Mesangial cell (primary cell): Measurements from ENCODE around the gene OR10H3. TPM values are rescaled to one million over a fixed set of nuclear protein-coding genes. Genes with fewer than 3 reads are reported as not detected.

Experiments
- total RNA-seq: library from RNA; depleted of rRNA; stranded (reverse); fragments of >200 nt; gene quantifications from 2 replicates; pipeline ENCODE4 v1.2.3, GENCODE V29; 2015

OR10H3 gene
- total RNA-seq = not detected in 2 replicates

DNA sequence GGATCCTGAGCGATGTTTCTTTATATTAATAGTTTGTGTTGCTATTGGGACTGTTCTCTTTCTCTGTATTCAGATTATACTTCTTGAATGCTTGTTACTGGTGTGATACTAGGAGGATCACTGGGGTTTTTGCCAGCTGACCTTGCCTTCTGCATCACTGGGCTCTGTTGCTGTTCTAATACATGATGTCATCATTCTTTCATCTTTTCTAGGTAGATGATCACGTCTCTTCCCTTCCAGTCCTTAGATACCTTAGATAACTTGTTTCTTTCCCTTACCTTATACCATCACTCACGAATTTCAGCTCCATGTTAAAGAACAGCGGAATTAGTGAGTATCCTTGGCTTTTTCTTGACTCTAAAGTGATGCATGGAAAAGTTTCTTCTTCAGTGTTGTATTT, at the start of gene OR10H3:
TSS of gene OR10H3 (plus strand) at position 264 of the 400 bp plus-strand sequence. CDS start 3,408 bp downstream, outside the sequence.

GRCh38 chr19:15727724-15728123, 10.1 kb upstream of the OR10H3 start, which contains the start of gene OR10H2:
Gene OR10H2, plus strand, starts transcription at chr19:15728024. Its CDS starts 20 bp downstream, at chr19:15728044.

DNA sequence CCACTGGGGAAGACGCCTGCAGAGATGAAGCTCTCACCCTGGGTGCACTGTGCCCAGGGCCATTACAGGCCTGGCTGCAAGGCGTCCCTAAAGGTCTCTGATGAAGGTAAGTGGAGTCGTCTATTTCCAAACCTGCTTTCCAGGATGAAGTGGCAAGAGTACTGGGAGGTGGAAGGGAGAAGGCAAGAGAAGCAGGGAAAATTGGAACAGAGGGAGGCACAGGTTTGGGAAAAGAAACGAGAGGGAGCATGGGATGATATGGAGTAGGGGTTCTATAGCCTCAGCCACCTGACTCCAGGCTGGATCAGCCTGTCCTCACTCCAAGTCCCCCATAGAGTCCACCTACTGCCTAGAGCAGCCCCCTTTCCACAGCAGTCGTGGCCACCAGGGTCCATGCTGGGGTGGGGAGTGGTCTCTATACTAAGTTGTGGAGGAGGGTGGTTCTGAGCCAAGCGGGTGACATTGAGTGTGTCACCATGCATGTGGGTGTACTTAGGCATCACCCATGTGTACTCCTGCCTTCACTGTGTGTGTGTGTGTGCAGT, 49.9 kb downstream of the OR10H3 start, which contains the start of gene OR10H5:
TSS of gene OR10H5 (plus strand) at position 51 of the 545 bp plus-strand sequence. CDS start 6,388 bp downstream, outside the sequence.

Other genes starting within 250 kb of the OR10H3 start
- not detected in 2 replicates for gene CYP4F22, start 229.5 kb upstream of the OR10H3 start, total RNA-seq
- gene CYP4F8, start 122.8 kb upstream of the OR10H3 start, total RNA-seq = not detected in 2 replicates
- gene CYP4F3, start 97.1 kb upstream of the OR10H3 start, total RNA-seq = not detected in 2 replicates
- not detected in 2 replicates for gene CYP4F12, start 64.9 kb upstream of the OR10H3 start, total RNA-seq
- gene OR10H2, start 10.0 kb upstream of the OR10H3 start, total RNA-seq = not detected in 2 replicates
- not detected in 2 replicates for gene OR10H5, start 49.7 kb downstream of the OR10H3 start, total RNA-seq
- not detected in 2 replicates for gene OR10H1, start 77.7 kb downstream of the OR10H3 start, total RNA-seq
- 0.16 TPM in 1 of 2 replicates, not detected in the other for gene CYP4F2, start 160.1 kb downstream of the OR10H3 start, total RNA-seq
- not detected in 2 replicates for gene CYP4F11, start 196.5 kb downstream of the OR10H3 start, total RNA-seq
- gene OR10H4, start 211.0 kb downstream of the OR10H3 start, total RNA-seq = not detected in 2 replicates